KOPT-K1 (cell line): ENCODE results near the gene MAST4.

Source experiments
- H3K27ac ChIP-seq: fragments of 200-600 bp; sonication (generic); 2 replicates; pipeline ENCODE4 v1.5.1; 2016; ENCODE audit warnings: antibody characterized with exemption, mild to moderate bottlenecking, low read depth, low read length; ENCODE audit not compliant: poor library complexity, severe bottlenecking
- H3K36me3 ChIP-seq: fragments of 200-600 bp; sonication (generic); 2 replicates; pipeline ENCODE4 v1.5.1; 2017; ENCODE audit warnings: antibody characterized with exemption, mild to moderate bottlenecking, low read length, moderate library complexity; ENCODE audit not compliant: insufficient read depth
- H3K9me3 ChIP-seq: fragments of 200-600 bp; sonication (generic); 2 replicates; pipeline ENCODE4 v1.5.1; 2017; ENCODE audit warnings: antibody characterized with exemption, low read length, mild to moderate bottlenecking; ENCODE audit not compliant: insufficient read depth, poor library complexity, severe bottlenecking

MAST4 gene

GRCh38 chr5:67149057-67149950, 553.1 kb downstream of the MAST4 start:
- peaks cover 35% of the 10 kb centered on the region; the same call in 1 of the 2 replicates for H3K36me3 ChIP-seq
- H3K27ac ChIP-seq: no peak overlapping the region
- H3K9me3 ChIP-seq: no peaks in the 10 kb centered on the region

GRCh38 chr5:67149951-67150523, 553.8 kb downstream of the MAST4 start:
- peaks cover 34% of the 10 kb centered on the region; the same call in 1 of the 2 replicates for H3K36me3 ChIP-seq
- no peak overlapping the region for H3K27ac ChIP-seq
- H3K9me3 ChIP-seq: no peaks in the 10 kb centered on the region

GRCh38 chr5:67152400-67152799, 556.2 kb downstream of the MAST4 start:
- Histone ChIP-seq H3K36me3 (peaks cover 25% of the 10 kb centered on the region; the same call in 1 of the 2 replicates), H3K27ac (no peak overlapping the region), H3K9me3 (no peaks in the 10 kb centered on the region)

DNA sequence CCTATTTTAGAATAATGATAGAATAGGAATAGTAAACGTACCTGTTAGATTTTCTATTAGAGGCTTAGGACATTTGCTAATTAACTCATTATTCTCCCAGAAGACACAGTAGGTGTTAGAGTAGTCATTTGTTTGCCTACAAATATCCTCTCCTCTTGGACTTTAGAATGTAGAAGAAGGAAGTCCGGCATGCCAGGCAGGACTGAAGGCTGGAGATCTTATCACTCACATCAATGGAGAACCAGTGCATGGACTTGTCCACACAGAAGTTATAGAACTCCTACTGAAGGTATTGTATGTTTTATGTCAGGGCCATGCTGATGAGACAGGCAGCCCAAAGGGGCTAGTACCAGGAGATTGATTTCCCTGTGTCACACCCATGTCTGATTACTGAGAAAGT, 557.1 kb downstream of the MAST4 start:
- Histone ChIP-seq H3K27ac (no peak overlapping the region), H3K9me3 (no peaks in the 10 kb centered on the region), H3K36me3 (peaks cover 25% of the 10 kb centered on the region; the same call in 1 of the 2 replicates)

GRCh38 chr5:67154556-67155206, 558.5 kb downstream of the MAST4 start:
- Histone ChIP-seq H3K9me3 (no peaks in the 10 kb centered on the region), H3K36me3 (peaks cover 25% of the 10 kb centered on the region; the same call in 1 of the 2 replicates), H3K27ac (no peak overlapping the region)

- peaks cover 13% of the 10 kb centered on the region; the same call in 1 of the 2 replicates for H3K36me3 ChIP-seq
- no peaks in the 10 kb centered on the region for H3K9me3 ChIP-seq
- H3K27ac ChIP-seq: peak overlapping the region; percentile 20
These were observed 560.9 kb downstream of the MAST4 start for GRCh38 chr5:67156976-67157583.

- H3K27ac ChIP-seq: no peak overlapping the region
- peaks cover 29% of the 10 kb centered on the region for H3K36me3 ChIP-seq
- H3K9me3 ChIP-seq: no peaks in the 10 kb centered on the region
These were observed 564.1 kb downstream of the MAST4 start for GRCh38 chr5:67160272-67160671.

DNA sequence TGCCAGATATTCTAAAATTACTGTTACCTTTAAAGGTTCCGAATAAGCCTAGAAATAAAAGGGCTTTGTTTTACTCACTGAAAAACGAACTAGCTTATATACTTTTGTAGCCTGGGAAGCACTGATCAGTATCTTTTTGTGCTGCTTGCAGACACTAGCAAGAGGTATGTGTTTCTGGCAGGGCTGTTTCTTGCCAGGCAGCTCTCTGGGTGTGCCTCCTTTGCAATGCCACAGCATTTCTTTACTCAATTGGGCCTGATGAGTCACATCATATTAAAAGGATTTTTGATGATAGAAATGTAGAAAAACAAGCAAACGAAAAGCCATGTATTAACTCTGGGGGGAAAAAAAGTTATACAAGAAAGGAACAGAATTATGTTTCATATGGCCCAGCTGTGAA, 564.8 kb downstream of the MAST4 start:
- Histone ChIP-seq H3K36me3 (peaks cover 33% of the 10 kb centered on the region), H3K27ac (peak overlapping the region; percentile 17), H3K9me3 (no peaks in the 10 kb centered on the region)

DNA sequence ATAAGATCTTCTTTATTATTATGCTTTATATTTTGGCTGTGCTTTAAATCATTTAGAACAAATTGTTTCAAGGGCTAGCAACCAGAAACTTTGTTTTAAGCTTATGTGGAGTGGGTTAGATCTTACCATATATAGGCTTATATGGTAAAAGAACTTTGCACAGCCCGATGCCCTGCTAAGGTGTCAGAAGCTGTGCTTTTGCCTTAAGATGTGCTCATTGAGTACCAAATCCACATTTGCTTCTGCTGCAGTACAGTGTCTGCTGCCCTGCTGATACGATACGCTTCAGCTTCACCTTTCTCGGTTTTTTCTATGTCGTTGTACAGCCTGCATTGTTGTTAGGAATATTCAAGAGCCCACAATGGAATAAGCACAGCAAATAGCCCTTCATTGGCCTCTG, 565.6 kb downstream of the MAST4 start:
- Histone ChIP-seq H3K9me3 (no peaks in the 10 kb centered on the region), H3K27ac (no peak overlapping the region), H3K36me3 (peaks cover 33% of the 10 kb centered on the region)

DNA sequence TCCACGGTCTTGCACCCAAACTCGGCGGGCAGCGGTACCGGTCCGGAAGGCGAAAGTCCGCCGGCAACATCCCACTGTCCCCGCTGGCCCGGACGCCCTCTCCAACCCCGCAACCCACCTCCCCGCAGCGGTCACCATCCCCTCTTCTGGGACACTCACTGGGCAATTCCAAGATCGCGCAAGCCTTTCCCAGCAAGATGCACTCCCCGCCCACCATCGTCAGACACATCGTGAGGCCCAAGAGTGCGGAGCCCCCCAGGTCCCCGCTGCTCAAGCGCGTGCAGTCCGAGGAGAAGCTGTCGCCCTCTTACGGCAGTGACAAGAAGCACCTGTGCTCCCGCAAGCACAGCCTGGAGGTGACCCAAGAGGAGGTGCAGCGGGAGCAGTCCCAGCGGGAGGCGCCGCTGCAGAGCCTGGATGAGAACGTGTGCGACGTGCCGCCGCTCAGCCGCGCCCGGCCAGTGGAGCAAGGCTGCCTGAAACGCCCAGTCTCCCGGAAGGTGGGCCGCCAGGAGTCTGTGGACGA, 567.1 kb downstream of the MAST4 start:
- H3K9me3 ChIP-seq: no peaks in the 10 kb centered on the region
- H3K27ac ChIP-seq: no peak overlapping the region
- H3K36me3 ChIP-seq: peaks cover 33% of the 10 kb centered on the region

- Histone ChIP-seq H3K27ac (no peak overlapping the region), H3K36me3 (peaks cover 33% of the 10 kb centered on the region)
These were observed 567.8 kb downstream of the MAST4 start for GRCh38 chr5:67163863-67164595.

DNA sequence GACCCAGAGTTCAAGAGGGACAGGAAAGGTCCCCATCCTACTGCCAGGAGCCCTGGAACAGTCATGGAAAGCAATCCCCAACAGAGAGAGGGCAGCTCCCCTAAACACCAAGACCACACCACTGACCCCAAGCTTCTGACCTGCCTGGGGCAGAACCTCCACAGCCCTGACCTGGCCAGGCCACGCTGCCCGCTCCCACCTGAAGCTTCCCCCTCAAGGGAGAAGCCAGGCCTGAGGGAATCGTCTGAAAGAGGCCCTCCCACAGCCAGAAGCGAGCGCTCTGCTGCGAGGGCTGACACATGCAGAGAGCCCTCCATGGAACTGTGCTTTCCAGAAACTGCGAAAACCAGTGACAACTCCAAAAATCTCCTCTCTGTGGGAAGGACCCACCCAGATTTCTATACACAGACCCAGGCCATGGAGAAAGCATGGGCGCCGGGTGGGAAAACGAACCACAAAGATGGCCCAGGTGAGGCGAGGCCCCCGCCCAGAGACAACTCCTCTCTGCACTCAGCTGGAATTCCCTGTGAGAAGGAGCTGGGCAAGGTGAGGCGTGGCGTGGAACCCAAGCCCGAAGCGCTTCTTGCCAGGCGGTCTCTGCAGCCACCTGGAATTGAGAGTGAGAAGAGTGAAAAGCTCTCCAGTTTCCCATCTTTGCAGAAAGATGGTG, 568.8 kb downstream of the MAST4 start:
- H3K27ac ChIP-seq: peak overlapping the region; percentile 97
- H3K9me3 ChIP-seq: no peaks in the 10 kb centered on the region
- H3K36me3 ChIP-seq: peaks cover 33% of the 10 kb centered on the region

More at GRCh38 chr5:67163863-67164595, 567.8 kb downstream of the MAST4 start:
- H3K9me3 ChIP-seq: no peaks in the 10 kb centered on the region

DNA sequence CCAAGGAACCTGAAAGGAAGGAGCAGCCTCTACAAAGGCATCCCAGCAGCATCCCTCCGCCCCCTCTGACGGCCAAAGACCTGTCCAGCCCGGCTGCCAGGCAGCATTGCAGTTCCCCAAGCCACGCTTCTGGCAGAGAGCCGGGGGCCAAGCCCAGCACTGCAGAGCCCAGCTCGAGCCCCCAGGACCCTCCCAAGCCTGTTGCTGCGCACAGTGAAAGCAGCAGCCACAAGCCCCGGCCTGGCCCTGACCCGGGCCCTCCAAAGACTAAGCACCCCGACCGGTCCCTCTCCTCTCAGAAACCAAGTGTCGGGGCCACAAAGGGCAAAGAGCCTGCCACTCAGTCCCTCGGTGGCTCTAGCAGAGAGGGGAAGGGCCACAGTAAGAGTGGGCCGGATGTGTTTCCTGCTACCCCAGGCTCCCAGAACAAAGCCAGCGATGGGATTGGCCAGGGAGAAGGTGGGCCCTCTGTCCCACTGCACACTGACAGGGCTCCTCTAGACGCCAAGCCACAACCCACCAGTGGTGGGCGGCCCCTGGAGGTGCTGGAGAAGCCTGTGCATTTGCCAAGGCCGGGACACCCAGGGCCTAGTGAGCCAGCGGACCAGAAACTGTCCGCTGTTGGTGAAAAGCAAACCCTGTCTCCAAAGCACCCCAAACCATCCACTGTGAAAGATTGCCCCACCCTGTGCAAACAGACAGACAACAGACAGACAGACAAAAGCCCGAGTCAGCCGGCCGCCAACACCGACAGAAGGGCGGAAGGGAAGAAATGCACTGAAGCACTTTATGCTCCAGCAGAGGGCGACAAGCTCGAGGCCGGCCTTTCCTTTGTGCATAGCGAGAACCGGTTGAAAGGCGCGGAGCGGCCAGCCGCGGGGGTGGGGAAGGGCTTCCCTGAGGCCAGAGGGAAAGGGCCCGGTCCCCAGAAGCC, 569.6 kb downstream of the MAST4 start:
- no peaks in the 10 kb centered on the region for H3K9me3 ChIP-seq
- peaks cover 33% of the 10 kb centered on the region for H3K36me3 ChIP-seq
- peak overlapping the region; percentile 97 for H3K27ac ChIP-seq
